Osteoblast (primary cell): ENCODE measurements around the gene TNFAIP8. TPM values are rescaled to one million over a fixed set of nuclear protein-coding genes. Genes with fewer than 3 reads are reported as not detected.

Source experiments
- DNase-seq: peaks from one replicate; pipeline ENCODE4 v3.0.0; 2011; ENCODE audit warnings: low spot score, mixed read lengths; ENCODE audit not compliant: insufficient read length; ENCODE audit errors: missing footprints
- H2AFZ ChIP-seq: 2 replicates; pipeline ENCODE4 v1.6.0; 2011; ENCODE audit warnings: mild to moderate bottlenecking, low read length
- H3K27ac ChIP-seq: 2 replicates; pipeline ENCODE4 v1.5.1; 2011; ENCODE audit warnings: mild to moderate bottlenecking, low read depth, low read length, moderate library complexity
- H3K27me3 ChIP-seq: 2 replicates; pipeline ENCODE4 v1.6.0; 2012; ENCODE audit warnings: mild to moderate bottlenecking, control low read depth, inconsistent platforms, low read length, moderate library complexity; ENCODE audit not compliant: insufficient read depth
- H3K36me3 ChIP-seq: 2 replicates; pipeline ENCODE4 v1.5.1; 2011; ENCODE audit warnings: mild to moderate bottlenecking, low read length, control low read depth, moderate library complexity; ENCODE audit not compliant: insufficient read depth
- H3K4me1 ChIP-seq: 2 replicates; pipeline ENCODE4 v1.5.1; 2011; ENCODE audit warnings: mild to moderate bottlenecking, low read length, control low read depth, moderate library complexity; ENCODE audit not compliant: insufficient read depth
- H3K4me2 ChIP-seq: 2 replicates; pipeline ENCODE4 v1.6.0; 2011; ENCODE audit warnings: mild to moderate bottlenecking, low read length; ENCODE audit not compliant: insufficient read depth
- H3K4me3 ChIP-seq: fragments of 200-600 bp; sonication (generic); 3 replicates; pipeline ENCODE4 v1.5.1; 2012; ENCODE audit warnings: mild to moderate bottlenecking, low read length, inconsistent platforms; ENCODE audit not compliant: insufficient read depth
- H3K79me2 ChIP-seq: 2 replicates; pipeline ENCODE4 v1.6.0; 2012; ENCODE audit warnings: mild to moderate bottlenecking, low read length, control low read depth, inconsistent platforms; ENCODE audit not compliant: insufficient read depth
- H3K9me3 ChIP-seq: 2 replicates; pipeline ENCODE4 v1.5.1; 2011; ENCODE audit warnings: low read depth, low read length, control low read depth
- H4K20me1 ChIP-seq: 2 replicates; pipeline ENCODE4 v1.6.0; 2012; ENCODE audit warnings: mild to moderate bottlenecking, low read length, control low read depth; ENCODE audit not compliant: insufficient read depth
- CTCF ChIP-seq: IDR thresholded peaks from 2 replicates; pipeline ENCODE4 v1.5.1; 2011; ENCODE audit warnings: mild to moderate bottlenecking, low read depth, low read length, moderate library complexity; ENCODE audit errors: extremely low read depth
- total RNA-seq: library from RNA; depleted of rRNA; stranded (reverse); fragments of >200 nt; gene quantifications from 2 replicates; pipeline ENCODE4 v1.2.3, GENCODE V29; 2012

Gene TNFAIP8
- total RNA-seq, 1 donor, result 23.2 TPM

- H3K4me2 ChIP-seq, result peak overlapping the region; percentile 73
- H3K27ac ChIP-seq, result peak overlapping the region; percentile 89
- no peak for DNase-seq
- H3K4me3 ChIP-seq, result no peak overlapping the region
- no peaks in the 10 kb centered on the region for H3K36me3 ChIP-seq
- no peaks in the 10 kb centered on the region for H4K20me1 ChIP-seq
- peaks cover 44% of the 10 kb centered on the region for H3K4me1 ChIP-seq
- TF ChIP-seq CTCF, result no peak
- peak overlapping the region; percentile 42 for H2AFZ ChIP-seq
- no peaks in the 10 kb centered on the region for H3K27me3 ChIP-seq
- H3K9me3 ChIP-seq, result no peaks in the 10 kb centered on the region
- H3K79me2 ChIP-seq, result peaks cover 17% of the 10 kb centered on the region
Observed at GRCh38 chr5:119322948-119323537, 32.8 kb upstream of the TNFAIP8 start.

GRCh38 chr5:119323601-119324000 lies 32.2 kb upstream of the TNFAIP8 start:
- Histone ChIP-seq H4K20me1 (no peaks in the 10 kb centered on the region), H3K9me3 (no peaks in the 10 kb centered on the region), H3K79me2 (peaks cover 17% of the 10 kb centered on the region), H3K4me3 (no peak overlapping the region), H3K4me2 (peak overlapping the region; percentile 73), H3K4me1 (peaks cover 49% of the 10 kb centered on the region), H2AFZ (peak overlapping the region; percentile 83), H3K27ac (peak overlapping the region; percentile 89), H3K36me3 (no peaks in the 10 kb centered on the region), H3K27me3 (no peaks in the 10 kb centered on the region)
- TF ChIP-seq CTCF, result no peak
- peak; percentile 90 for DNase-seq

GRCh38 chr5:119324842-119325241 lies 31.0 kb upstream of the TNFAIP8 start:
- peaks cover 58% of the 10 kb centered on the region for H3K4me1 ChIP-seq
- H3K79me2 ChIP-seq, result peaks cover 17% of the 10 kb centered on the region
- H3K27me3 ChIP-seq, result no peaks in the 10 kb centered on the region
- no peak for DNase-seq
- no peaks in the 10 kb centered on the region for H3K9me3 ChIP-seq
- H2AFZ ChIP-seq, result no peak overlapping the region
- peak overlapping the region; percentile 89 for H3K27ac ChIP-seq
- no peaks in the 10 kb centered on the region for H4K20me1 ChIP-seq
- no peaks in the 10 kb centered on the region for H3K36me3 ChIP-seq
- no peak overlapping the region for H3K4me3 ChIP-seq
- no peak for TF ChIP-seq CTCF
- H3K4me2 ChIP-seq, result peak overlapping the region; percentile 73

- Histone ChIP-seq H3K9me3 (no peaks in the 10 kb centered on the region), H2AFZ (peak overlapping the region; percentile 33), H4K20me1 (no peaks in the 10 kb centered on the region), H3K36me3 (no peaks in the 10 kb centered on the region), H3K4me3 (no peak overlapping the region), H3K4me1 (peaks cover 58% of the 10 kb centered on the region), H3K4me2 (peak overlapping the region; percentile 17), H3K79me2 (peaks cover 14% of the 10 kb centered on the region), H3K27ac (peak overlapping the region; percentile 65), H3K27me3 (no peaks in the 10 kb centered on the region)
- DNase-seq, result no peak
- no peak for TF ChIP-seq CTCF
Observed at GRCh38 chr5:119327018-119327417, 28.8 kb upstream of the TNFAIP8 start.
